SU-DHL-6 (cell line): Measurements from ENCODE around the gene ZNF536.

Experiments
- EZH2phosphoT487 ChIP-seq: fragments of 200-600 bp; sonication (generic), shearing (Covaris generic); conservative IDR thresholded peaks from 2 replicates; pipeline ENCODE4 v1.6.1; 2018; ENCODE audit warnings: mild to moderate bottlenecking, antibody characterized with exemption, low read length, moderate library complexity, mixed read lengths
- TF ChIP-seq, protein P1 (sequence below): fragments of 200-600 bp; sonication (generic); IDR thresholded peaks from one replicate; pipeline ENCODE4 v1.5.1; 2017; ENCODE audit warnings: antibody characterized with exemption, mild to moderate bottlenecking, low read length, moderate library complexity; ENCODE audit not compliant: insufficient read depth, poor library complexity, severe bottlenecking

DNA sequence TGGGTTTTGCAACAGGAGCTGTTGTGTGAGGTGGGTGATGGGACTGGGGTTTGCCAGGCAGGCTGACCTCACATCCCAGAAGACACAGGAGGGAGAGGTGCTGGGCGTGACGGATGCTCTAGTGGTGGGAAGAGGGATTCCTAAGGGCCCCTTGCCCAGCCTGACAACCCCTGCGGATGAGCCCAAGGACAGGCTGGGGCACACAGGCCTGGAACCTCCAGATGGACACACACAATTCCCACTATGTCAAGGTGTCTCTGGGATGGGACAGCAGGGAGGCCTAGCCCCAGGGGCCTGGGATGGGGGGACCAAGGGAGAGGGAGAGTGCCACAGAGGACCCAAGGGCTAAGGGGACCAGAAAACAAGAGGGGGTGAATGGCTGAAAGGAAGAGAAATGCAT, 191.5 kb downstream of the ZNF536 start:
- TF ChIP-seq, protein P1, sequence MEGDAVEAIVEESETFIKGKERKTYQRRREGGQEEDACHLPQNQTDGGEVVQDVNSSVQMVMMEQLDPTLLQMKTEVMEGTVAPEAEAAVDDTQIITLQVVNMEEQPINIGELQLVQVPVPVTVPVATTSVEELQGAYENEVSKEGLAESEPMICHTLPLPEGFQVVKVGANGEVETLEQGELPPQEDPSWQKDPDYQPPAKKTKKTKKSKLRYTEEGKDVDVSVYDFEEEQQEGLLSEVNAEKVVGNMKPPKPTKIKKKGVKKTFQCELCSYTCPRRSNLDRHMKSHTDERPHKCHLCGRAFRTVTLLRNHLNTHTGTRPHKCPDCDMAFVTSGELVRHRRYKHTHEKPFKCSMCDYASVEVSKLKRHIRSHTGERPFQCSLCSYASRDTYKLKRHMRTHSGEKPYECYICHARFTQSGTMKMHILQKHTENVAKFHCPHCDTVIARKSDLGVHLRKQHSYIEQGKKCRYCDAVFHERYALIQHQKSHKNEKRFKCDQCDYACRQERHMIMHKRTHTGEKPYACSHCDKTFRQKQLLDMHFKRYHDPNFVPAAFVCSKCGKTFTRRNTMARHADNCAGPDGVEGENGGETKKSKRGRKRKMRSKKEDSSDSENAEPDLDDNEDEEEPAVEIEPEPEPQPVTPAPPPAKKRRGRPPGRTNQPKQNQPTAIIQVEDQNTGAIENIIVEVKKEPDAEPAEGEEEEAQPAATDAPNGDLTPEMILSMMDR, result no peak
- no peak for TF ChIP-seq EZH2phosphoT487
